Measurements from ENCODE around the gene GIPR. TPM values are rescaled to one million over a fixed set of nuclear protein-coding genes. Genes with fewer than 3 reads are reported as not detected.
"Not testable (repeated sequence)": the region's sequence is repeated elsewhere in the genome, so short reads cannot be mapped to it uniquely, and the experiment has no call there.

Gene GIPR
- total RNA-seq, 1 experiment from 2014 or later: 0.61 TPM

- not testable (repeated sequence) for H3K79me2 ChIP-seq (ENCODE audit: insufficient read depth, low read length); DNase-seq; H3K4me2 ChIP-seq (ENCODE audit: insufficient read depth, insufficient read length, low read length); H2BK20ac ChIP-seq (ENCODE audit: low read depth, low read length, poor library complexity, severe bottlenecking); H3K27ac ChIP-seq (ENCODE audit: insufficient read length, low read depth, low read length); H4K20me1 ChIP-seq (ENCODE audit: control insufficient read depth, insufficient read depth, insufficient read length); H3K9me3 Mint-ChIP-seq; H3K4me1 ChIP-seq (ENCODE audit: insufficient read depth, low read length); H4K91ac ChIP-seq (ENCODE audit: insufficient read length, low read depth, low read length); H2AFZ ChIP-seq (ENCODE audit: low read length); H3K18ac ChIP-seq (ENCODE audit: insufficient read length, low read depth, low read length); H2AK5ac ChIP-seq (ENCODE audit: insufficient read length, low read length); H2BK120ac ChIP-seq (ENCODE audit: low read depth, low read length, poor library complexity, severe bottlenecking); H3K56ac ChIP-seq (ENCODE audit: insufficient read length, low read depth, low read length); H3K79me1 ChIP-seq (ENCODE audit: insufficient read depth, low read depth, low read length, poor library complexity, severe bottlenecking); H3K27me3 ChIP-seq (ENCODE audit: insufficient read depth, low read length); H3K27ac Mint-ChIP-seq; H3K23ac ChIP-seq (ENCODE audit: insufficient read length, low read depth, low read length); H3K14ac ChIP-seq (ENCODE audit: insufficient read depth, low read length); H3T11ph ChIP-seq (ENCODE audit: low read length); H2BK15ac ChIP-seq (ENCODE audit: low read depth, low read length); H4K8ac ChIP-seq (replicated peaks; ENCODE audit: insufficient read length, low read depth, low read length); H3K9me3 ChIP-seq (ENCODE audit: control insufficient read depth, low read depth, low read length); H3K4ac ChIP-seq (ENCODE audit: low read depth, low read length); H3K27me3 Mint-ChIP-seq (ENCODE audit: low read depth); H3K9ac ChIP-seq (ENCODE audit: extremely low read depth, insufficient read length, low read length); H2BK5ac ChIP-seq (ENCODE audit: insufficient read length, low read length); H3K23me2 ChIP-seq (ENCODE audit: insufficient read length, low read depth, low read length, poor library complexity, severe bottlenecking); H3K36me3 Mint-ChIP-seq (ENCODE audit: insufficient read depth in 1 of 3, low read depth in 3 of 3); H2BK12ac ChIP-seq (ENCODE audit: insufficient read length, low read depth, low read length); H4K5ac ChIP-seq (ENCODE audit: insufficient read length, low read depth, low read length)
- Mint-ChIP-seq H3K4me3 (peak overlapping the region; percentile 15 to 54; a peak in 2 of 5 replicates), H3K4me1 (peaks cover 13 to 19% of the 10 kb centered on the region in 2 experiments)
- no CpG with 5 or more reads among the region's 18 CpGs for WGBS (ENCODE audit: extremely low coverage, insufficient read length, low lambda C conversion rate)
Measured at GRCh38 chr19:45728683-45729082, 60.7 kb downstream of the GIPR start.

All from H9 (cell line).